Measurements from ENCODE around the gene DGKG. TPM values are rescaled to one million over a fixed set of nuclear protein-coding genes. Genes with fewer than 3 reads are reported as not detected.

DGKG gene
- total RNA-seq, 2 donors from 2014 or later: 0.34 to 5.5 TPM

- Mint-ChIP-seq H3K9me3 (peaks cover 0 to 5% of the 10 kb centered on the region in 2 donors), H3K27ac (no peak overlapping the region), H3K36me3 (no peaks in the 10 kb centered on the region)
- no peak for DNase-seq (ENCODE audit: low spot score in 2 of 2)
- no peak for ATAC-seq
These were observed 174.4 kb downstream of the DGKG start for GRCh38 chr3:186187401-186188275.

GRCh38 chr3:186185194-186185787 is 176.7 kb downstream of the DGKG start:
- H3K36me3 Mint-ChIP-seq: no peaks in the 10 kb centered on the region
- peak overlapping the region; percentile 23 to 40 for H3K27ac Mint-ChIP-seq
- peaks cover 0 to 5% of the 10 kb centered on the region in 2 donors for H3K9me3 Mint-ChIP-seq
- peak in 1 of 2 donors; percentile 16 for DNase-seq (ENCODE audit: low spot score in 2 of 2)
- ATAC-seq: peak; percentile 57 to 86

DNA sequence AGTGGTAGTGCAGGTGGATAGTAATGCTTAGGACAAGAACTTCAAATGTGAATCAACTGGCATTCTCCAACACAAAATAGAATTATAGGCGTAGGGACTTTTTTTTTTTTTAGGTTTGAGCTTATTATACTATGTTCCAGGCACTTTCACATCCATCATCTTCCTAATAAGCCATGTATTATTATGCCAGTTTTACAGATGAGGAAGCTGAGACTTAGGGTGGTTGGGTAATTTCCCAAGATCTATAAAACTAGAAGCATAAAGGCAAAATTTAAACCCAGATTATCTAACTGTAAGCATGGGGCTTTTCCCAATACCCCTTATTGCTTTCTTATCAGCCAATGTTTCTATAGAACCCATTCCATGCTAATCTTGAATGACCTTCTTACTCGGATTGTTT is 178.0 kb downstream of the DGKG start:
- Mint-ChIP-seq H3K27ac (no peak overlapping the region), H3K9me3 (peaks cover 0 to 5% of the 10 kb centered on the region in 2 donors), H3K36me3 (no peaks in the 10 kb centered on the region)
- no peak for DNase-seq (ENCODE audit: low spot score in 2 of 2)
- no peak for ATAC-seq

DNA sequence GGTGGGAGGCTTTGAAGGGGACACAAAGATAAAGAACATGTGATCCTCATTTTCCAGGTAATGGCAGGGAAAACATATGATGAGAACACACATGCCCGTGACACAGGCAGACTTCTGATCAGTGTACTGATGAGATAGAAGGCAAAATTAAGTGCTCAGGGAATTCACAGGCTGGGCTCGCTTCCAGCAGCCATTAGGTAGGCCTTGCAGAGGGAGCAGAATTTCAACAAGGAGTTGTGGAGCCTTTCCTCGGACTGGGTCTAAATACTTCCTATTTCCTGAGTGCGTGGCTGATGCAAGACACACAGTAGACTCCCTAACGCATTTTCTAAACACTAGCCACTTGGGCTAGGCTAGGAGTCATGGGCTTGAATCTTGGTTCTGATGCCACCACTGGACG is 179.2 kb downstream of the DGKG start:
- Mint-ChIP-seq H3K9me3 (peaks cover 0 to 5% of the 10 kb centered on the region in 2 donors), H3K27ac (no peak overlapping the region), H3K36me3 (no peaks in the 10 kb centered on the region)
- no peak for DNase-seq (ENCODE audit: low spot score in 2 of 2)
- ATAC-seq: no peak

DNA sequence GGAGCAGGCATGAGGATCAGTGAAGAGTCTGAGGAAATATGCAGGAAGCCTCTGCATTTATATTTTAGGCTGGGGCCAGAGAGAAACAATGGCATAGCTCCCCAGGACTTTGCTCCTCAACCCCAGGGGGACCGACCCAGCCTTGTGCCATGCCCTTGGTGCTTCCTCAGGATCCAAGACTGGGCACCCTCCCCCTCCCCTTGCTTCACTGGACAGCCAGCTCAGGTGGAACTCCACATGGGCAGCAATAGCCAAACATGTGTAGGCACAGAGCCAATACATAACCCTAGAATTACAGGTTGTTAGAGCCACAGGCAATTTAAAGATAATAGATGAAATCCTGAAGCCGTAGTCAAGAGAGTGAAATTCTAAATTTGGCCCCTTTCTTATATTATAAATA is 180.1 kb downstream of the DGKG start:
- DNase-seq (ENCODE audit: low spot score in 2 of 2) (no peak), ATAC-seq (no peak)
- H3K36me3 Mint-ChIP-seq: no peaks in the 10 kb centered on the region
- H3K9me3 Mint-ChIP-seq: peaks cover 0 to 3% of the 10 kb centered on the region in 2 donors
- H3K27ac Mint-ChIP-seq: no peak overlapping the region

GRCh38 chr3:186180891-186181481 is 181.0 kb downstream of the DGKG start:
- ATAC-seq: peak in 1 of 2 donors; percentile 68

DNA sequence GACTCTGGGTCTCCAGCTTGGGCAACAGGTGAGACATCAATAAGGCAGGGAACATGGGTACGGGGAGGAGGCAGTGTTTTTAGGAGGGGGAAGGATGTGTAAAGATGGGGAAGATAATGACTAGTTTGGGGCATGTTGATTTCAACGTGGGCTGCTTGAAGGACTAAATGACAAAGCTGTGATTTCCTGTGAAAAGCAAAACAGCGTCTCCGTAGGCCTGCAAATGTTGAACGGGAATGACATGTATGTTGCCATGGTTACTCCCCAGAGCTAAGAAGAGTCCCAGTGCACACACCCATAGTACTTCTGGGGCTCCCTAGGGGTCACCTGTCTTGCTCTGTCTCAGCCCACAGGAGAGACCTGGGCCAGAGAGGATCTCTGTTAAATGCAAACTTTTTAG is 181.9 kb downstream of the DGKG start:
- H3K9me3 Mint-ChIP-seq: no peaks in the 10 kb centered on the region

More at GRCh38 chr3:186180891-186181481, 181.0 kb downstream of the DGKG start:
- Mint-ChIP-seq H3K9me3 (no peaks in the 10 kb centered on the region), H3K36me3 (no peaks in the 10 kb centered on the region), H3K27ac (no peak overlapping the region)
- no peak for DNase-seq (ENCODE audit: low spot score in 2 of 2)

DNA sequence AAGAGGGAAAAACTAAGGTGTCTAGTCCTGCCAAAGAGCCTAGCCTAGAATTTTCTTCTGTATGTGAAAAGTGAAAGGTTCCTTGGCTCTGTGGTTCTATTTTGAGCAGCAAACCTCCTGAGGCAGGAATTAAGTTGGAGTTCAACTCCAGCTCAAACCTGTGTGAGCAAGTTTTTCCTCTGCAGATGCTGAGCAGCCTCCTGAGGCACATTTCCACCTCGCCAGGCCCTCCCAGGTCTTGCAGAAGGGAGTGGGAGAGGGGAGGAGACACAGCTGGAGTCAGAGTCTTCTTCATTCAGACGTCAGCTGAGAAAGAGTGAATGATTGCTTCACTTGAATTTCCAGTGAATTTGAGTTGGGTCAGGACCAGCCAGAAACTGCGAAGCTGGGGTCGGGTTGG is 183.6 kb downstream of the DGKG start:
- Mint-ChIP-seq H3K27ac (no peak overlapping the region), H3K36me3 (no peaks in the 10 kb centered on the region), H3K9me3 (no peaks in the 10 kb centered on the region)
- DNase-seq (ENCODE audit: low spot score in 2 of 2): no peak
- ATAC-seq: no peak

More for the DNA sequence above, 181.9 kb downstream of the DGKG start:
- DNase-seq (ENCODE audit: low spot score in 2 of 2) (no peak), ATAC-seq (peak in 1 of 2 donors; percentile 71)
- H3K36me3 Mint-ChIP-seq: no peaks in the 10 kb centered on the region
- no peak overlapping the region for H3K27ac Mint-ChIP-seq

DNA sequence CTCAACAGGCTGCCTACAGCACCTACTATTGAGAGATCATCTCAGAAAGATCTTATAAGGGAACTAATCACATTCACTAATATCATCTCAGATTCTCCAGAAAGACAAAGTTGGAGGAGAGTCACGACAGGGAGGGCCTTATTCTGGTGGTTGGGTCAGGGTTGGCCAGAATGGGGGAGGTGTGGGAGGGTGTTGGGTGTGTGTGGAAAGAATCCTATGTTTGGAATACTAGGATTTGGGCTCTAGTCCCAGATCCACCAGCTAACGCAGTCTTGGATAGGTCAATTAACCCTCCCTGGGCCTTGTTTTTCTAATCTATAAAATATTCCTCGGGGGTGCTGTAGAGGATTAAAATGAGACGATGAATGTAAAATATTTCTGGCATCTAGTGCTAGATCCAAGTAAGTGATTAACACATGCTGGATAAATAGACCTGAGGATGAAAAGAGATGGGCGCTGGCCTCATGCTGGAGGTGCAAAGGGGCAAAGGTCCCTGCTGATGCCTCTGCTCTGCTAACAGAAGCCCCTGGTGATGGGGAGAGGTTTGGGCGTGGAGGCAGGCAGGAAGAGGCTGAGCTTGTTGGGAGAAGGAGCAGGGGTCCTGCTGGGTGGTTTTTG is 185.6 kb downstream of the DGKG start:
- ATAC-seq: no peak
- no peak for DNase-seq (ENCODE audit: low spot score in 2 of 2)
- Mint-ChIP-seq H3K36me3 (no peaks in the 10 kb centered on the region), H3K9me3 (no peaks in the 10 kb centered on the region), H3K27ac (no peak overlapping the region)

DNA sequence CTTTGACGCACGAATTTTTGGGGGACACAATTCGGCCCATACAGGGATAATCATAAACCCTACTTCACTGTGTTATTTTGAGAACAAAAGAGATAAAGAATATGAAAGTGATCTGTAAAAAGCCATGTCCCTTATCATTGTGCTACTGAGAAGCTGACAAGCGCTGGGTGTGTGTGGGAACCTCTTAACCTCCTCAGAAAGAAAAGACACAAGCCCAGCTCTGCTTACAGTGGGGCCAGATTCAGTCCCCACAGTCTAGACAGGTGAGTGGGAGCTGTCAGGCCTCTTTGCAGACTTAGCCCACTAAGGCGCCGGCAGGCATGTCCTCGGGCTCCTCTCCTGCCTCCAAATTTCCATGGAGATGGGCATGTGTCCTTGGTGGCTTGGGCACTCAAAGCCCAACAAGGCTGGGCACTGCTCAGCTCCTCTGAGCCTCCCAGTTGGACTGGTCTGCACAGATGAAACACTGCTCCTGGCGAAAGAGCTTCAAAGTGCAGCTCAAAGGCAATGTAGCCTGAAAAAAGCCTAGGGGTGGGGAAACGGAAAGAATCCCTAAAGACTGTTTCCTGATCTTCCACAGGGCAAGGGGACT is 188.7 kb downstream of the DGKG start:
- no peak for DNase-seq (ENCODE audit: low spot score in 2 of 2)
- no peaks in the 10 kb centered on the region for H3K9me3 Mint-ChIP-seq
- no peaks in the 10 kb centered on the region for H3K36me3 Mint-ChIP-seq
- no peak for ATAC-seq
- no peak overlapping the region for H3K27ac Mint-ChIP-seq

DNA sequence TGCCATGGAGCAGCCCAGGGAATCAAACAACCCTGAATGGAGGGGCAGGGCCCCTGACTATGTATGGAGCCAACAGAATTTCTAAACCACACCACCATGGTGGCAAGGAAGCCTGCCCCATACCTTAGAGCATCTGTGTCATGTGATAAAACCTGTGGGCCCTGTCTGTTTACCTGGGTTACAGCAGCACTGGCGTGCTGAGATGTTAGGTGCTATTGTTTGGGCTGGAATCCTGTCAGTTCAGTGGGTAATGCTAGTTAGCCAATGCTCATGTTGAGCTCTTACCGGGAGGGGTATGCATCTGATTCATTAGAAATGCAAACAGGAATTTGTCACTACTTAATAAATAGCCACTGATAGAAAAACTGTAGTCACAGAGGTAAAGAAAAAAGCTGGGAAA is 189.7 kb downstream of the DGKG start:
- no peak for ATAC-seq
- H3K36me3 Mint-ChIP-seq: peaks cover 0 to 5% of the 10 kb centered on the region in 2 donors
- DNase-seq (ENCODE audit: low spot score in 2 of 2): no peak
- no peak overlapping the region for H3K27ac Mint-ChIP-seq
- H3K9me3 Mint-ChIP-seq: peaks cover 0 to 6% of the 10 kb centered on the region in 2 donors

DNA sequence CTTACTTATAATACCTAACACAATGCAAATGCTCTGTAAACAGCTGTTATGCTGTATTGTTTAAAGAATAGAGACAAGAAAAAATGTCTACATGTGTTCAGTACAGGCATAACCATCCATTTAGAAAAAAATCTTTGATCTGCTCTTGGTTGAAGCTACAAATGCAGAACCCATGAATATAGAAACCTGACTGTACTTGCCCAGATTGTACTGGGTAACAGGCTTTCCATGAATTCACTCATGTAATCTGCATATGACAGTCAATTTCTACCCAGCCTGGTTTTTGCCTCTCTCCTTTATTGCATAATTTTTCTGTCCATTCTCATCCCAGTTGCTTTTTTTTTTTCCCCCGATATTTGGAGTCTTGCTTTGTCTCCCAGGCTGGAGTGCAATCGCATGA is 190.5 kb downstream of the DGKG start:
- H3K9me3 Mint-ChIP-seq: peaks cover 0 to 6% of the 10 kb centered on the region in 2 donors
- ATAC-seq (no peak), DNase-seq (ENCODE audit: low spot score in 2 of 2) (no peak)
- peaks cover 0 to 5% of the 10 kb centered on the region in 2 donors for H3K36me3 Mint-ChIP-seq
- H3K27ac Mint-ChIP-seq: no peak overlapping the region

- Mint-ChIP-seq H3K36me3 (peaks cover 0 to 5% of the 10 kb centered on the region in 2 donors), H3K27ac (no peak overlapping the region), H3K9me3 (peaks cover 0 to 6% of the 10 kb centered on the region in 2 donors)
- no peak for ATAC-seq
- no peak for DNase-seq (ENCODE audit: low spot score in 2 of 2)
These were observed 191.5 kb downstream of the DGKG start for GRCh38 chr3:186170516-186170915.

DNA sequence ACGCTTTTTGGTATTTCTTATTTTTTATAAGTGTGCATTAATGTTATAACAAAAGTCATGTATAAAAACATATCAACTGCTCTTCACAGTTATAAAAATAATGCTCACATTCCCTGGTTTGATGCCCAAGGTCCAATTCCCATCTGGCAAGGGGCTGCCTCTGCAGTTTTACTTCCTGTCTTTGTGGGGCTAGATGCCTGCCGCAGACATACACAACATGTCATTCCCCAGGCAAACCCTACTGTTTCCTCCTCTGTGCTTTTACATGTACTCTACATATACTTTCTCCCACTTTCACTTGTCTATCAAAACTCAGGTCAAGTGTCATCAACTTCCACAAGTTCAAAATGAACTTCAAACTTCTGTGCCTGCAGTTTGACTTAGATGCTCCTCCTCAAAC is 192.7 kb downstream of the DGKG start:
- ATAC-seq (no peak), DNase-seq (ENCODE audit: low spot score in 2 of 2) (no peak)
- peaks cover 0 to 6% of the 10 kb centered on the region in 2 donors for H3K9me3 Mint-ChIP-seq
- no peak overlapping the region for H3K27ac Mint-ChIP-seq
- H3K36me3 Mint-ChIP-seq: peaks cover 0 to 5% of the 10 kb centered on the region in 2 donors

DNA sequence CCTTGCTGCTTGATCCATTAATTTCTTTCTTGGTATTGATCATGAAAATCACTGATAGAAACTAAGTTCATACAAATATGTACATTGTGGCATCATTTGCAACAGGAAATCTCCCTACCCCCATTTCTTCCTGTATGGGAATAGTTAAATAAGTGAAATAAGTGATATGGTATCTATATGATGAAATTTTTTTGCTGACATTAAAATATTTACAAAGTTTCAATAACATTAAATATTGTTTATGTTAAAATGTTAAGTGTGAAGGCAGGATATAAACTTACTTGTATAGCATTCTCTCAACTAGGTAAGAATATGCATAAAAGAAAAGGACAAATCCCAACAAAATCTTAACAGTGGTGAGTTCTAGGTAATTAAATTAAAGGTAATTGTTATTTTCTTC is 193.1 kb downstream of the DGKG start:
- ATAC-seq (no peak), DNase-seq (ENCODE audit: low spot score in 2 of 2) (no peak)
- H3K27ac Mint-ChIP-seq: no peak overlapping the region
- H3K36me3 Mint-ChIP-seq: peaks cover 0 to 5% of the 10 kb centered on the region in 2 donors
- peaks cover 0 to 6% of the 10 kb centered on the region in 2 donors for H3K9me3 Mint-ChIP-seq

GRCh38 chr3:186167646-186168395 is 194.2 kb downstream of the DGKG start:
- Mint-ChIP-seq H3K9me3 (peaks cover 0 to 6% of the 10 kb centered on the region in 2 donors), H3K27ac (no peak overlapping the region), H3K36me3 (peaks cover 0 to 5% of the 10 kb centered on the region in 2 donors)
- DNase-seq (ENCODE audit: low spot score in 2 of 2): no peak
- ATAC-seq: no peak
